LoVo (cell line): ENCODE data around the gene BMP8B.
"Not testable (repeated sequence)": the region's sequence is repeated elsewhere in the genome, so short reads cannot be mapped to it uniquely, and the experiment has no call there.

Experiments
- DNase-seq: peaks from one replicate; pipeline ENCODE4 v3.0.0-alpha.2; 2016; ENCODE audit warnings: low spot score

Gene BMP8B, protein sequence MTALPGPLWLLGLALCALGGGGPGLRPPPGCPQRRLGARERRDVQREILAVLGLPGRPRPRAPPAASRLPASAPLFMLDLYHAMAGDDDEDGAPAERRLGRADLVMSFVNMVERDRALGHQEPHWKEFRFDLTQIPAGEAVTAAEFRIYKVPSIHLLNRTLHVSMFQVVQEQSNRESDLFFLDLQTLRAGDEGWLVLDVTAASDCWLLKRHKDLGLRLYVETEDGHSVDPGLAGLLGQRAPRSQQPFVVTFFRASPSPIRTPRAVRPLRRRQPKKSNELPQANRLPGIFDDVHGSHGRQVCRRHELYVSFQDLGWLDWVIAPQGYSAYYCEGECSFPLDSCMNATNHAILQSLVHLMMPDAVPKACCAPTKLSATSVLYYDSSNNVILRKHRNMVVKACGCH

DNA sequence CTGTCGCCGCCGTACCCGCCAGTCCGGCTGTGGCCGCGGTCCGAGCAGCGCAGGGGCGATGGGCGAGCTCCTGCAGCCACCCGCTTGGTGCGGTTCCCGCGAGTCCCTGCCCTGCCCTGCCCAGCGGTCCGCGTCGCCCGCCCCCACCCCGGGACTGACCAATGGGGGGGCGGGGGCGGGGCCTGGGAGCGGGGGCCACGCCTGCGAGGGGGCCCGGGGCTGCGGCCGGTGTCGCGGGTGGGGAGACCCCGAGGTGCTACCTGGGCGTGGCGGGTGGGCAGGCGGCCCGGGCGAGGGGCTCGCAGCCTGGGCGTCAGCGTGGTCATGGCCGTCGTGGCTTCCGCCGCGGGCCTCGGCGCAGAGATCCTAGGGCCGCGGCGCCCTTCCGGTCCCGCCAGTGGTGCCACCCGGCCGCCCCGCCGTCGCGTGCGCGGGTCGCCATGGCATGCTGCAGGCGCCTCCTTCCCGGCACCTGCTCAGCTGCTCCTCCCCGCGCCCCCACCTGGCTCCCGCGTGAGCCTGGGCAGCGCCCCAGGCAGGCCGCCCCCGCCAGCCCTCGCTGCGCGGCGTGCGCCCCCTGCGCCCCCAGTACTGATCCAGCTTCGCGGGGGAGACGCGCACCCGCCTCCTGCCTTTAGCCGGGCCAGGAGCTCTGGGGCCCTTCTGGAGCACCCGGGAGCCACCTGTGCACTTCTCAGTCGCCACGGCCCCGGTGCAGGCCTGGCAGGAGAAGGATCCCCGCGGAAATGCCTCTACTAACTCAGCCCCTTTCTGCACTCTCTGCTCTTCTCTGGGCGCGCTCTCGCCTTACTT is at the start of gene BMP8B:
BMP8B (minus strand) TSS at position 108 of the 813 bp plus-strand sequence. CDS start 380 bp downstream, outside the sequence.
- DNase-seq = peak; percentile 74

- no peak for DNase-seq
Observed at GRCh38 chr1:39836595-39837110, 48.0 kb upstream of the BMP8B start.

- DNase-seq = no peak
Observed at GRCh38 chr1:39835935-39836594, 47.4 kb upstream of the BMP8B start.

DNA sequence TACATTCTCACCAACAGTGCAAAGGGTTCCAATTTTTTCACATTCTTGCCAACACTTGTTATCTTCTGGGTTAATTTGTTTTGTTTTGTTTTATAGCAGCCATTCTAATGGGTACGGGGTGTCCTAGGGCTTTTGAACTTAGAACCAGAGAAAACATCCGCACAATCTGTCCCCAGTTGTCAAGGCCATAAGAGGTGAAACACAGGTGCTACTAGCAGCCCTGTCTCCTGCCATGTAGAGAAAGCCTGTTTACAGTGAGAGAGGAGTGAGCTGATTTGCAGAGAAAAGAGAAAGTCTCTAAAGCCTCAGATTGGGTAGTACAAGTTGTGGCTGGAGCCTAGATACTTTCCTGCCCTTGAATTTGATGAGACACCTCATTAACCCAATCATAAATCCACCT is 46.4 kb upstream of the BMP8B start:
- no peak for DNase-seq

DNA sequence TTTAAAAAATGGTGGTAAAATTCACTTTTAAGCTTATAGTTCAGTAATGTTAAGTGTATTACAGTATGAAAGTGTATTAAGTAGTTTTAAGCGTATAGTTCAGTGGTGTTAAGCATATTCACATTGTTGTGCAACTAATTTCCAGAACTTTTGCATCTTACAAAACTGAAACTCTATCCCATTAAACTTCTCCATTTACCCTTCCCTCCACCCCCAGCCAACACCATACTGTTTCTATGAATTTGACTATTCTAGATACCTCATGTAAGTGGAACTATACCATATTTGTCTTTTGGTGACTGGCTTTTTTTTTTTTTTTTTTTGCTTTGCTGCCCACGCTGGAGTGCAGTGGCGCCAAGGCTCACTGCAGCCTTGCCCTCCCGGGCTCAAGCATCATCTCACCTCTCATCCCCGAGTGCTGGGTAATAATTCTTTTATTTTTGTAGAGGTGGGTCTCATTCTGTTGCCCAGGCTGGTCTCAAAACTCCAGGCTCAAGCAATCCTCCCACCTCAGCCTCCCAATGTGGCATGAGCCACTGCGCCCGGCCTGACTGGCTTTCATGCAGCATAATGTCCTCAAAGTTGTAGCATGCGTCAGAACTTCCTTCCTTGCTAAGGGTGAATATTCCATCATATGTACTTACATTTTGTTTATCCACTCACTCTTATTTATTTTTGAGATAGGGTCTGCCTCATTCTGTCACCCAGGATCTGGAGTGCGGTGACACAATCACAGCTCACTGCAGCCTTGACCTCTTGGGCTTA is 45.1 kb upstream of the BMP8B start:
- DNase-seq = no peak

GRCh38 chr1:39833121-39833520 is 44.5 kb upstream of the BMP8B start:
- no peak for DNase-seq

- no peak for DNase-seq
Observed at GRCh38 chr1:39832294-39832693, 43.6 kb upstream of the BMP8B start.

DNA sequence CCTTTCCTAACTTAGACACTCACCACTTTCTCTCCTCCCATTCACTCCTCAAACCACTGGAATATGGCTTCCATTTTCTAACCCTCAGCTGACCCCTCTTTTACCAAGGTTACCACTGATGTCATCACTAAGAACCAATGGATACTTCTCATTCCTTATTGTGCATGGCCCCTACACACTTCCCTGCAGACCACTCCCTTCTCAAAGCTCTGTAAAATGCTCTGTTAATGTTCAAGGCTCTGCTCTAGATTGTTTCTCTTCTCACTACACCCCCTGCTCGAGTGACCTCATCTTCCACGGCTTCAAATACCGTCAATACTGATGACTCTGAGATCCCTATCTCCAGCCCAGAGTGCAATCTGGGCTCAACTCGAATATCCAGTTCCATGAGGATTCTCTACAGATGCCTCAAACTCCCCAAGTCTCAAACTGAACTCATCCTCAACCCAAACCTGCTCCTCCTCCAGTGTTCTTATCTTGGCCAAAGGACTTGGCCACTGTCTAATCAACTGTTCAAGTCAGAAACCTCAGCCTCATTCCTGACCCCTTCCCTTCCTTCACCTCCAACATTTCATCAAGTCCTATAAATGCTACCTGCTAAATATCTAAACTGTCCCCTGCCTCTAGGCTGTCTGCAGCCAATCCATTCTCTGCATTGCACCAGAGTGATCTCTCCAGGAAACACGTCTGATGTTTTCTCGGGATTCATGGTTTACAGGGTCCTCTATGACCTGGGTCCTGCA is 41.3 kb upstream of the BMP8B start:
- DNase-seq = no peak

GRCh38 chr1:39828734-39829133 is 40.1 kb upstream of the BMP8B start:
- no peak for DNase-seq

DNA sequence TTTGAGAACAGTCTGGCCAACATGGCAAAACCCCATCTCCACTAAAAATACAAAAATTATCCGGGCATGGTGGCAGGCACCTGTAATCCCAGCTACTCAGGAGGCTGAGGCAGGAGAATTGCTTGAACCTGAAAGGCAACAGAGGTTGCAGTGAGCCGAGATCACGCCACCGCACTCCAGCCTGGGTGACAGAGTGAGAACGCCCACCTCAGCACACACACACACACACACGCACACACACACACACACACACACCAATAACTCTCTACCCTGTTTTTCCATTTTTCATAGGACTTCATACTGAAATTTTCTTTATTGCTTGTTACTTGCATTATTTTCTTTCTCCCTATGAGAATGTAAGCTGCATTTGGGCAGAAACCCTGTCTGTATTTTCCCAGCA is 39.6 kb upstream of the BMP8B start:
- DNase-seq = not testable (repeated sequence)

DNA sequence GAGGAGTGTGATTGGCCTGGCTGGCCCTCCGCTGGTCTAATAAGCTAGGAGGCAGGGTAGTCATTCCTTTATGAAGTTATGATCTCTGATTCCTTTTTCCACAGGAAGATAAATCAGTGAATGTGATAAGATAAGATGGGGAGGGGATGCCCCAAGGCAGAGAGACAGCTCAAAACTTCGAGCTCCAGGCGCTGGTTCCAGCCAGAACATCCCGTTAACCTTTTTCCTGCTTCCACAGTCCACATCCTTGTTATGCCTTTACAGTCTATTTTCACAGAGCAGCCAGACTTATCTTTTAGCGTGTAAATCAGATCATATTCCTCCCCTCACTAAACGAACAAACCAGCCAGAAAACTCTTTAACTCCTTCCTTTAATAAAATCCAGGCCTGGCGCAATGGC is 38.5 kb upstream of the BMP8B start:
- DNase-seq = no peak

GRCh38 chr1:39826583-39826982 is 37.9 kb upstream of the BMP8B start:
- peak; percentile 6 for DNase-seq

DNA sequence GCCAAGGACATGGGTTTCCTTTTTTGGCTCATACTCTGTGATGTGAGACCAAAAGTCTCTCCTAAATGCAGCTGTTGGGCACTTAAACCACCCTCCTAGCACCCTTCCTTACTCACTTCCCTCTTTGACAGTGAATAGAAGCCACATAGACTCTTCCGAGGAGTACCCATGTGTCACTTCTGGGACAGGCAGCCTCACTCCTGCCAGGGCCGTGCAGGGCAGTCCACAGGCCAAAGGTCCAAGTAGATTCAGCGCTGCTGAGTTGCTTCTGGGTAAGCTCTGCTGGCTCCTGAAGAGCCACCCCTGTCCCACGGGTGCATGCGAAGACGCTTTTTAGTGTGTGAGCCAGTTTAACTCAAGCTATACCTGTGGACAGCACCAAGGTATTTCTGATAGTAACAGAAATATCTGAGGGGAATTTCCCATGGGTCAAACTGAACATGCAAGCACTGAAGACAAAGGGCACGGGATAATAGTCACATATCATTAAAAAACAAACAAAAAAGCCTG is 36.8 kb upstream of the BMP8B start:
- no peak for DNase-seq

DNA sequence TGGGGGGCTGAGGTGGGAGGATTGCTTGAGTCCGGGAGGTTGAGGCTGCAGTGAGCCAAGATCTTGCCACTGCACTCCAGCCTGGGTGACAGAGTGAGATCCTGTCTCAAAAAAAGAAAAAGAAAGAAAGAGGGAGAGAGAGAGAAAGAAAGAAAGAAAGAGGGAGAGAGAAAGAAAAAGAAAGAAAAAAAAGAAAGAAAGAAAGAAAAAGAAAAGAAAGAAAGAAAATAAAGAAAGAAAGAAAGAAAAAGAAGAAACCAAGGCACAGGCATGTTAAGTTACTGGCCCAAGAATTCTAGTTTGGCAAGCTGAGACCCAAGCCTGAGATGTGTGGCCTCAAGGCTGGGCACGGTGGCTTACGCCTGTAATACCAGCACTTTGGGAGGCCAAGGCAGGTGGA is 34.8 kb upstream of the BMP8B start:
- DNase-seq = not testable (repeated sequence)

DNA sequence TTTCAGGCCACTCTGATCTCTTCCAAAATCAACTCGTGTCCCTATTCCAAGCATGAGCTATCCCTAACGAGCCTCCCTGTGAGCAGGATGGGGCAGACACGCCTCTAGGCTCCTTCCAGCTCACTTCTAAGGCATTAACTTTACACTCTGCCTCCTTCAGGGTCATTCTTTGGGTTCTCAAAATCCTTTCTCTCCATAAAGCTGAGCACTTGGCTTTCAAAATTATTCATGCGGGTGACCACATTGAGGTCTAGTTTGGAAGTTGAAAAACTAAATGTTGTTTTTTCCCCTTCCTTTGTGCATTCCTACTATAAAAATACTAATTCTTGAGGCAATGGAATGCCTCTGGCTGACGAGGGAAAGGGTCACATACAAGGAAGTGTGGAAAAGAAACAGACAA is 33.5 kb upstream of the BMP8B start:
- no peak for DNase-seq

DNA sequence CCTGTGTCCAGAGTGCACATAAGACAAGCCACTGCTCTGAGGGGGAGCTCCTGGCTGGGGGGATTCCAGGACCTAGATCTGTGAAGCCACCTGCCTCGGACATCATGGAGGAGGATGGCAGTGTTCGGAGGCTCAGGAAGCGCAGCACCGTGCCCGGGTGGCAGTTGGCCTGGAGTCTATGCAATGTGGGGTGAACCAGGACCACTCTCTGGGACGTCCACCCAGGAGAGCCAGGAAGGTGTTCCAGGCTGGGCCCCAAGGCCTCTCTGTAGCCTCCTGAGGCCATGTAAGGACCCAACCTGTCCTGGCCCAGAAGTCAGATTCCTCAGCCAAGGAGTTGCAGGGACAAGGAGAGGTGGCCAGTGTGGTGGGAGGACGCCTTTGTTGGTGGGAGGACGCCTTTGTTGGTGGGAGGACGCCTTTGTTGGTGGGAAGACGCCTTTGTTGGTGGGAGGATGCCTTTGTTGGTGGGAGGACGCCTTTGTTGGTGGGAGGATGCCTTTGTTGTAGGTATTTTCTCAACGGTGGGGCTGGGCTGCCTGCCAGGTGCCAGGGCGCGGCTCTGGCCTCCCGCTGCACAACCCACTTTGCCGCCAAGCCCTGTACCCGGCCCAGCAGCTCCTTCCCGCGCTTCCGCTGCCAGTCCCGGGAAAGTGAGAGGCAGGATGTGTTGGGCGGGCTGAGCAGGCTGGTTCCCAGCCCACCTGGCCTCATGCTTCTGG is 30.6 kb upstream of the BMP8B start:
- peak; percentile 34 for DNase-seq

DNA sequence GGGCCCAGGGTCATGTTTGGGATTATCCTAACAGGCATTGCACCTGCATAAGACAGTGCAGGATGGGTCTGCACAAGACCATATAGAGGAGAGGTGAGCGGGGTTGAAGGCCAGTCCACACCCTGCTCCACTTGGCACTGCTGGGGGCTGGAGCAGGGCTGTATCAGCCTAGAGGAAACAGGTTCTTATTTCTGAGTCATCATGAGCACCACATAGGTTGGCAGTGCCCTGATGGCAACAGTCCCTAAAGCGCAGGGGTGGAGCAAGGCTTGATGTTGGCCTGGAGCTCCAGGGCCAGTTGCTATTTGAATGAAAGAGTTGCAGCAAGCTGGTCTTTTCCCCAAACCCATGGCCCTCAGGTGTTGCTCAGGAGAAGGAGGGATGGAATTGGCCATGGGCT is 29.8 kb upstream of the BMP8B start:
- peak; percentile 43 for DNase-seq

DNA sequence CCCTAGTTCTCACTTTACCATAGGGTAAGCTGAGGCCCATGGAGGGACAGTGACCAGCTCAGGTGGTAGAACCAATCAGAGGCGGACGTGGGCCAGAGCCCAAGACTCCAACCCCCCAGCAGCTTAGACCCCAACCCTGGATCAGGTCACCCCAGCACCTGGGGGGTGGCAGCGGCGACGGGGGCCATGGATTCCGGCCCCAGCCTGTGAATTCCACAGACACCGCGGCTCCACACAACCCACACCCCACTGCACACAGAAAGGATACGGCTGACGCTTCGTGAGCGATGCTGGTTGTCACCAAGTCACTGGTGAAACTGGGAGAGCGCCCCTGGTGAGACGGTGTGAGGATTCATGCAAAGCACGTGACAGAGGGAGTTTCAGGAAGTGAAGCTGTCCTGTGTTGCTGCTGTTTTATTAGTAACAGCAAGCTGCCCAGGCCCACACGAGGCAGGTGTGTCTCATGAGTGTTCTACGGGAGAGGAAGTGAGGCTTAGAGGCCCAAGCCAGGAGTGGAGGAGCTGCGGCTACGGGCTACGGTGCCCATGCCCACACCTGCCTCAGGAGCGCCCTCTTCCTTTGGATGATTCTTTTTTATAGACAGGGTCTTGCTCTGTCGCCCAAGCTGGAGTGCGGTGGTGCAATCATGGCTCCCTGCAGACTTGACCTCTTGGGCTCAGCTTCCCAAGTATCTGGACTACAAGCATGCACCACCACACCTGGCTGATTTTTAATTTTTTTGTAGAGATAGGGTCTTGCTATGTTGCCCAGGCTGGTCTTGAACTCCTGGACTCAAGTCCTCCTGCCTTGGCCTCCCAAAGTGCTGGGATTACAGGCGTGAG is 28.6 kb upstream of the BMP8B start:
- DNase-seq = peak; percentile 86

- DNase-seq = peak; percentile 83
Observed at GRCh38 chr1:39816415-39817090, 27.9 kb upstream of the BMP8B start.
